Smooth muscle cell (in vitro differentiated cells): Measurements from ENCODE around the gene GALNT13. TPM values are rescaled to one million over a fixed set of nuclear protein-coding genes. Genes with fewer than 3 reads are reported as not detected.

Experiments
- DNase-seq: peaks from one replicate; lab custom pipeline; 2025; ENCODE audit not compliant: unreplicated experiment; lab: John Stamatoyannopoulos, UW
- H2AFZ ChIP-seq: fragments of 200-600 bp; sonication (generic); 2 replicates; pipeline ENCODE4 v1.6.0; 2016; ENCODE audit warnings: antibody characterized with exemption, low read depth, mild to moderate bottlenecking
- H3F3A ChIP-seq: fragments of 200-600 bp; sonication (generic); 2 replicates; pipeline ENCODE4 v1.6.0; 2017; ENCODE audit warnings: antibody characterized with exemption, low read depth
- H3K27ac ChIP-seq: fragments of 200-600 bp; sonication (generic); 2 replicates; pipeline ENCODE4 v1.5.1; 2016; ENCODE audit warnings: low read depth, mild to moderate bottlenecking
- H3K27me3 ChIP-seq: fragments of 200-600 bp; sonication (generic); 2 replicates; pipeline ENCODE4 v1.6.1; 2016; ENCODE audit warnings: low read depth, mild to moderate bottlenecking
- H3K36me3 ChIP-seq: fragments of 200-600 bp; sonication (generic); 2 replicates; pipeline ENCODE4 v1.5.1; 2016; ENCODE audit warnings: low read depth
- H3K4me1 ChIP-seq: fragments of 200-600 bp; sonication (generic); 2 replicates; pipeline ENCODE4 v1.5.1; 2016; ENCODE audit warnings: low read depth
- H3K4me2 ChIP-seq: fragments of 200-600 bp; sonication (generic); 2 replicates; pipeline ENCODE4 v1.6.0; 2016; ENCODE audit warnings: mild to moderate bottlenecking
- H3K4me3 ChIP-seq: fragments of 200-600 bp; sonication (generic); 2 replicates; pipeline ENCODE4 v1.5.1; 2016; ENCODE audit warnings: mild to moderate bottlenecking
- H3K79me2 ChIP-seq: fragments of 200-600 bp; sonication (generic); 2 replicates; pipeline ENCODE4 v1.6.0; 2016; ENCODE audit warnings: low read depth, mild to moderate bottlenecking
- H3K9ac ChIP-seq: fragments of 200-600 bp; sonication (generic); 2 replicates; pipeline ENCODE4 v1.6.0; 2016; ENCODE audit warnings: low read depth
- H3K9me3 ChIP-seq: fragments of 200-600 bp; sonication (generic); replicated peaks from 2 replicates; pipeline ENCODE4 v1.5.1; 2016; ENCODE audit warnings: low read depth
- H4K20me1 ChIP-seq: fragments of 200-600 bp; sonication (generic); 2 replicates; pipeline ENCODE4 v1.6.0; 2016; ENCODE audit warnings: low read depth
- CTCF ChIP-seq: fragments of 200-600 bp; sonication (generic); IDR thresholded peaks from 2 replicates; pipeline ENCODE4 v1.5.1; 2017; ENCODE audit warnings: borderline replicate concordance, mild to moderate bottlenecking, antibody characterized with exemption; ENCODE audit not compliant: insufficient read depth, poor library complexity, severe bottlenecking
- WGBS: methylation state at CpG from one replicate; pipeline ENCODE4 v1.1.7; 2016; ENCODE audit warnings: low lambda C conversion rate; 5-methylcytosine and 5-hydroxymethylcytosine counted together
- polyA plus RNA-seq: library from polyadenylated mRNA; unstranded; fragments of >200 nt; fragmentation: Nextera tagmentation; extraction: Ambion mirVana; gene quantifications from 2 replicates; pipeline ENCODE4 v1.2.1, GENCODE V29; 2016
- total RNA-seq: library from RNA; depleted of rRNA; stranded (reverse); fragments of >200 nt; gene quantifications from 2 replicates; pipeline ENCODE4 v1.2.3, GENCODE V29; 2014

The GALNT13 gene
- total and polyA plus RNA-seq, 2 experiments from 2014 or later = 0.67 to 3.6 TPM

- no peak overlapping the region for H3K27ac ChIP-seq
- H3K9ac ChIP-seq = no peak overlapping the region
- H3F3A ChIP-seq = no peaks in the 10 kb centered on the region
- H3K79me2 ChIP-seq = no peaks in the 10 kb centered on the region
- DNase-seq = no peak
- H3K4me3 ChIP-seq = no peak overlapping the region
- 74% methylated on average over 2 of the region's 2 CpGs for WGBS
- no peak for TF ChIP-seq CTCF
- no peaks in the 10 kb centered on the region for H3K36me3 ChIP-seq
- no peaks in the 10 kb centered on the region for H3K27me3 ChIP-seq
- H4K20me1 ChIP-seq = no peaks in the 10 kb centered on the region
- no peaks in the 10 kb centered on the region for H3K9me3 ChIP-seq
- no peaks in the 10 kb centered on the region for H3K4me1 ChIP-seq
- H3K4me2 ChIP-seq = no peak overlapping the region
- H2AFZ ChIP-seq = no peak overlapping the region
Measured at GRCh38 chr2:154193246-154193645, 321.5 kb downstream of the GALNT13 start.

GRCh38 chr2:154194909-154195643, 323.4 kb downstream of the GALNT13 start:
- DNase-seq = no peak
- Histone ChIP-seq H3K4me1 (no peaks in the 10 kb centered on the region), H3K36me3 (no peaks in the 10 kb centered on the region), H3K27ac (no peak overlapping the region), H3F3A (no peaks in the 10 kb centered on the region), H3K4me3 (no peak overlapping the region), H2AFZ (no peak overlapping the region), H4K20me1 (no peaks in the 10 kb centered on the region), H3K79me2 (no peaks in the 10 kb centered on the region), H3K9ac (no peak overlapping the region), H3K9me3 (no peaks in the 10 kb centered on the region), H3K27me3 (no peaks in the 10 kb centered on the region), H3K4me2 (no peak overlapping the region)
- TF ChIP-seq CTCF = no peak
- 81% methylated on average over 5 of the region's 5 CpGs for whole genome bisulfite sequencing

GRCh38 chr2:154195644-154196195, 324.0 kb downstream of the GALNT13 start:
- Histone ChIP-seq H3K4me3 (no peak overlapping the region), H4K20me1 (no peaks in the 10 kb centered on the region), H3K36me3 (no peaks in the 10 kb centered on the region), H3K9ac (no peak overlapping the region), H3K79me2 (no peaks in the 10 kb centered on the region), H3F3A (no peaks in the 10 kb centered on the region), H3K27me3 (no peaks in the 10 kb centered on the region), H3K27ac (no peak overlapping the region), H3K9me3 (no peaks in the 10 kb centered on the region), H3K4me2 (no peak overlapping the region), H2AFZ (no peak overlapping the region), H3K4me1 (no peaks in the 10 kb centered on the region)
- no peak for TF ChIP-seq CTCF
- DNase-seq = no peak

GRCh38 chr2:154198866-154199265, 327.1 kb downstream of the GALNT13 start:
- Histone ChIP-seq H3K27ac (no peak overlapping the region), H3K79me2 (no peaks in the 10 kb centered on the region), H3K4me2 (no peak overlapping the region), H4K20me1 (no peaks in the 10 kb centered on the region), H3K4me3 (no peak overlapping the region), H3K27me3 (no peaks in the 10 kb centered on the region), H3K9ac (no peak overlapping the region), H3K36me3 (no peaks in the 10 kb centered on the region), H3K9me3 (no peaks in the 10 kb centered on the region), H3K4me1 (no peaks in the 10 kb centered on the region), H3F3A (no peaks in the 10 kb centered on the region), H2AFZ (no peak overlapping the region)
- 87% methylated on average over 1 of the region's 1 CpG for WGBS
- DNase-seq = no peak
- no peak for TF ChIP-seq CTCF
